Kidney (tissue), 14 donors: ENCODE measurements around the gene WDR26. TPM values are rescaled to one million over a fixed set of nuclear protein-coding genes. Genes with fewer than 3 reads are reported as not detected.
"Not testable (repeated sequence)": the region's sequence is repeated elsewhere in the genome, so short reads cannot be mapped to it uniquely, and the experiment has no call there.

Experiments
- DNase-seq, 5 donors: peaks; one replicate each; pipeline ENCODE4 v3.0.0-alpha.2; 2013 to 2020
- FAIRE-seq: peaks from 2 replicates; lab custom pipeline; 2012; peaks lifted over from hg19 to GRCh38; lab: Jason Lieb, UNC
- H3K27ac ChIP-seq, 2 donors: one replicate each; pipeline ENCODE4 v1.7.0; 2013; ENCODE audit warnings: low read depth in 2 of 2, low read length in 2 of 2, inconsistent platforms in 1 of 2
- H3K27me3 ChIP-seq: one replicate; pipeline ENCODE4 v1.7.1; 2013; ENCODE audit warnings: low read length, inconsistent platforms; ENCODE audit not compliant: control insufficient read depth, insufficient read depth
- H3K36me3 ChIP-seq, 3 donors: one replicate each; pipeline versions ENCODE4 v1.7.0 to v1.7.1; 2013; ENCODE audit warnings: low read length in 3 of 3, control low read depth in 1 of 3, inconsistent platforms in 1 of 3; ENCODE audit not compliant: insufficient read depth in 3 of 3, control insufficient read depth in 2 of 3
- H3K4me1 ChIP-seq, 3 donors: one replicate each; pipeline versions ENCODE4 v1.7.0 to v1.7.1; 2013; ENCODE audit warnings: low read length in 3 of 3, inconsistent platforms in 1 of 3, low read depth in 1 of 3; ENCODE audit not compliant: control insufficient read depth in 2 of 3, insufficient read depth in 2 of 3
- H3K4me3 ChIP-seq, 3 donors: one replicate each; pipeline versions ENCODE4 v1.7.0 to v1.8.1; 2013; ENCODE audit warnings: low read length in 3 of 3, control low read depth in 1 of 3, inconsistent platforms in 1 of 3
- H3K9ac ChIP-seq, 3 donors: one replicate each; pipeline versions ENCODE4 v1.7.0 to v1.7.1; 2013; ENCODE audit warnings: low read length in 3 of 3, control low read depth in 1 of 3, inconsistent platforms in 1 of 3
- H3K9me3 ChIP-seq, 3 donors: one replicate each; pipeline versions ENCODE4 v1.7.0 to v1.7.1; 2013; ENCODE audit warnings: low read length in 3 of 3, control low read depth in 1 of 3, inconsistent platforms in 1 of 3; ENCODE audit not compliant: control insufficient read depth in 2 of 3, insufficient read depth in 1 of 3
- CTCF ChIP-seq: IDR thresholded peaks from 3 replicates; pipeline ENCODE4 v1.5.1; 2012; ENCODE audit warnings: mild to moderate bottlenecking, moderate library complexity, borderline replicate concordance; ENCODE audit not compliant: insufficient read depth; ENCODE audit errors: extremely low read depth
- intact Hi-C: fragments of 100-400 bp; cut with DNase I; formaldehyde crosslinking; loops from one replicate; pipeline ENCODE4 v1.11.1; 2022
- polyA plus RNA-seq: library from polyadenylated mRNA; stranded (reverse); fragments of 350-450 nt; fragmentation: Illumina TruSeq; extraction: RNeasy Lipid Tissue Mini Kit (QIAGEN cat#74804); gene quantifications from one replicate; pipeline ENCODE4 v1.2.3, GENCODE V29; 2014; ENCODE audit warnings: low read depth, low replicate concordance; ENCODE audit not compliant: insufficient read depth
- total RNA-seq: library from RNA; stranded (reverse); fragmentation: NEBNext Ultra II Directional; extraction: Animal tissue kit (Norgen Biotek cat#: 25700); gene quantifications from one replicate; pipeline ENCODE4 v1.2.1, GENCODE V29; 2021
- donor health status: control.
- donor health status: control.
- donor health status: control.
- donor health status: control.
- donor health status: control.
- donor health status: DM: yes; HTN: yes; CAD: no.
- donor health status: Normal renal cell carcinoma (clear cell type).

Gene WDR26
- total and polyA plus RNA-seq, 2 donors from 2014 or later, result 23.9 to 77.5 TPM

- H3K36me3 ChIP-seq, result no peaks in the 10 kb centered on the region
- intact Hi-C loops, result no loop called here
- TF ChIP-seq CTCF, result no peak
- no peak overlapping the region for H3K27ac ChIP-seq
- DNase-seq (no peak), FAIRE-seq (no peak)
- H3K4me3 ChIP-seq, result no peak overlapping the region
- no peaks in the 10 kb centered on the region for H3K27me3 ChIP-seq
- no peaks in the 10 kb centered on the region for H3K9me3 ChIP-seq
- peaks cover 3 to 11% (median 10%) of the 10 kb centered on the region in 3 donors for H3K4me1 ChIP-seq
- H3K9ac ChIP-seq, result no peak overlapping the region
Observed at GRCh38 chr1:224353975-224354925, 80.3 kb downstream of the WDR26 start.

- H3K27me3 ChIP-seq, H3K4me1 ChIP-seq, H3K27ac ChIP-seq, H3K36me3 ChIP-seq, H3K4me3 ChIP-seq, H3K9me3 ChIP-seq, intact Hi-C loops, H3K9ac ChIP-seq, FAIRE-seq: not testable (repeated sequence)
- peak in 1 of 5 donors; percentile 66 for DNase-seq
Observed at GRCh38 chr1:224352436-224353085, 82.0 kb downstream of the WDR26 start.

GRCh38 chr1:224349716-224350115 is 84.9 kb downstream of the WDR26 start:
- FAIRE-seq, H3K27me3 ChIP-seq, H3K36me3 ChIP-seq, H3K9me3 ChIP-seq, H3K9ac ChIP-seq, H3K27ac ChIP-seq, H3K4me3 ChIP-seq, intact Hi-C loops, DNase-seq, H3K4me1 ChIP-seq: not testable (repeated sequence)

GRCh38 chr1:224348137-224348536 is 86.5 kb downstream of the WDR26 start:
- Histone ChIP-seq H3K36me3 (no peaks in the 10 kb centered on the region), H3K27ac (no peak overlapping the region), H3K9me3 (peaks cover 0 to 11% (median 2%) of the 10 kb centered on the region in 3 donors), H3K4me1 (no peaks in the 10 kb centered on the region), H3K4me3 (no peak overlapping the region), H3K27me3 (no peaks in the 10 kb centered on the region), H3K9ac (no peak overlapping the region)
- DNase-seq (no peak), FAIRE-seq (no peak)
- no peak for TF ChIP-seq CTCF
- intact Hi-C loops, result no loop called here
